ENCODE measurements around the gene TRIM3. TPM values are rescaled to one million over a fixed set of nuclear protein-coding genes. Genes with fewer than 3 reads are reported as not detected.

Gene TRIM3
- total RNA-seq, 5 donors from 2014 or later (not counting 1 experiment from before 2014, with no cell fraction given): 16.9 to 29.8 (median 24.1) TPM

DNA sequence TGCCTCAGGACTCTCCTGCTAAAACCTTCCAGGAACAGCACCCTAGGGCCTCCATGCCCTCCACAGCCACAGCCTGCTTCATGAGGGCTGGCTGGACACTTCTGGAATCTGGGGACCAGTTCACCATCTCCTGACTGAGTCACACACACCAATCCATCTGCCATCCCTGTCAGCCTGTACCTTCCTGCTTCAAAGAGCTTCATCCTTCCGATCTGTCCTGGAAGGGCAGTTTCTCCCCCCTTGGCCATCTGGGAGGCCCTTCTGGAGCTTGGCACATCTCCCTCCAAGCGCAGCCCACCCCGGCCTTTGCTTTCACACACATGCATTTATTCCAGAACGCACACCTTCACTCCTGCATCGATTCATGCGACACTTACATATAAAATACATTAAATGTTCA lies 67.9 kb downstream of the TRIM3 start:
- Mint-ChIP-seq H3K36me3 (peaks cover 24% of the 10 kb centered on the region), H3K4me1 (peaks cover 81 to 88% (median 86%) of the 10 kb centered on the region in 3 donors), H3K4me3 (peak overlapping the region; percentile 0 to 92 (median 28)), H3K27ac (peak overlapping the region; percentile 87 to 99), H3K9me3 (no peaks in the 10 kb centered on the region), H3K27me3 (no peaks in the 10 kb centered on the region)
- no peaks in the 10 kb centered on the region for H3K27me3 ChIP-seq (replicated peaks in 1 of 2; ENCODE audit: control insufficient read depth in 2 of 2, extremely low read depth in 1 of 2, insufficient read depth in 2 of 2, low read length in 1 of 2)
- ATAC-seq (replicated peaks in 1 of 4): no peak
- no peak for DNase-seq
- POLR2A ChIA-PET: interaction anchor here in 1 of 2 donors (0.5 to 1.8 kb wide), 4 partner anchors 8 to 87 kb away, joined by 3 to 7 read pairs (median 4); no protein-coding TSS in a partner anchor
- CTCF ChIA-PET: interaction anchor here (0.6 to 2.8 kb wide), 4 partner anchors 13 to 33 kb away, joined by 3 to 8 read pairs (median 6); partner anchors contain the start of gene APBB1 (in 1 of the 2)
- H3K27ac ChIP-seq (ENCODE audit: low read length): peak overlapping the region; percentile 90
- 94% methylated on average over 6 of the region's 6 CpGs for WGBS (ENCODE audit: insufficient coverage)
- no peak overlapping the region for H3K4me3 ChIP-seq (ENCODE audit: control insufficient read depth in 1 of 2, extremely low read depth in 1 of 2, low read length in 1 of 2)
- peaks cover 6 to 29% of the 10 kb centered on the region in 2 donors for H3K36me3 ChIP-seq (ENCODE audit: control insufficient read depth in 2 of 2, extremely low read depth in 1 of 2, insufficient read depth in 1 of 2, low read length in 1 of 2)
- H3K9me3 ChIP-seq: no peaks in the 10 kb centered on the region
- H3K4me1 ChIP-seq (ENCODE audit: control insufficient read depth in 1 of 2, extremely low read depth in 1 of 2, insufficient read depth in 2 of 2, low read length in 2 of 2): peaks cover 59 to 81% of the 10 kb centered on the region in 2 experiments

- 89% methylated on average over 12 of the region's 13 CpGs for WGBS (ENCODE audit: insufficient coverage)
- peak in 1 of 35 experiments; percentile 23 for DNase-seq
- H3K4me1 ChIP-seq (ENCODE audit: control insufficient read depth in 1 of 2, extremely low read depth in 1 of 2, insufficient read depth in 2 of 2, low read length in 2 of 2): peaks cover 61 to 81% of the 10 kb centered on the region in 2 experiments
- no peaks in the 10 kb centered on the region for H3K9me3 ChIP-seq
- peaks cover 26% of the 10 kb centered on the region for H3K36me3 Mint-ChIP-seq
- H3K4me3 Mint-ChIP-seq: peak overlapping the region; percentile 7 to 92 (median 78)
- no peaks in the 10 kb centered on the region for H3K27me3 ChIP-seq (replicated peaks in 1 of 2; ENCODE audit: control insufficient read depth in 2 of 2, extremely low read depth in 1 of 2, insufficient read depth in 2 of 2, low read length in 1 of 2)
- peaks cover 0 to 27% of the 10 kb centered on the region in 2 donors for H3K36me3 ChIP-seq (ENCODE audit: control insufficient read depth in 2 of 2, extremely low read depth in 1 of 2, insufficient read depth in 1 of 2, low read length in 1 of 2)
- peak overlapping the region in 1 of 2 donors; percentile 41 for H3K4me3 ChIP-seq (ENCODE audit: control insufficient read depth in 1 of 2, extremely low read depth in 1 of 2, low read length in 1 of 2)
- ATAC-seq (replicated peaks in 1 of 4): no peak
- no peaks in the 10 kb centered on the region for H3K9me3 Mint-ChIP-seq
- H3K27ac ChIP-seq (ENCODE audit: low read length): peak overlapping the region; percentile 90
- ChIA-PET CTCF (interaction anchor here (0.8 to 2.8 kb wide), 3 partner anchors 14 to 26 kb away, joined by 3 to 8 read pairs (median 7); partner anchors contain the start of gene APBB1 (in 1 of the 2)), POLR2A (interaction anchor here in 1 of 2 donors (1.0 to 1.8 kb wide), 2 partner anchors 9 to 14 kb away, joined by 3 to 5 read pairs; partner anchors contain the start of gene APBB1)
- peaks cover 87 to 90% (median 88%) of the 10 kb centered on the region in 3 donors for H3K4me1 Mint-ChIP-seq
- no peaks in the 10 kb centered on the region for H3K27me3 Mint-ChIP-seq
- H3K27ac Mint-ChIP-seq: peak overlapping the region; percentile 96 to 99
Observed at GRCh38 chr11:6405052-6405667, 68.6 kb downstream of the TRIM3 start.

GRCh38 chr11:6404342-6405051 lies 69.2 kb downstream of the TRIM3 start:
- Mint-ChIP-seq H3K9me3 (no peaks in the 10 kb centered on the region), H3K4me3 (peak overlapping the region; percentile 58 to 92 (median 78)), H3K36me3 (peaks cover 26% of the 10 kb centered on the region), H3K27ac (peak overlapping the region; percentile 96 to 99), H3K4me1 (peaks cover 87 to 90% (median 88%) of the 10 kb centered on the region in 3 donors), H3K27me3 (no peaks in the 10 kb centered on the region)
- H3K4me3 ChIP-seq (ENCODE audit: control insufficient read depth in 1 of 2, extremely low read depth in 1 of 2, low read length in 1 of 2): peak overlapping the region; percentile 4 to 41
- no peaks in the 10 kb centered on the region for H3K9me3 ChIP-seq
- no peaks in the 10 kb centered on the region for H3K27me3 ChIP-seq (replicated peaks in 1 of 2; ENCODE audit: control insufficient read depth in 2 of 2, extremely low read depth in 1 of 2, insufficient read depth in 2 of 2, low read length in 1 of 2)
- H3K27ac ChIP-seq (ENCODE audit: low read length): peak overlapping the region; percentile 90
- POLR2A ChIA-PET: interaction anchor here in 1 of 2 donors (1.0 to 1.8 kb wide), 2 partner anchors 10 to 15 kb away, joined by 3 to 5 read pairs; partner anchors contain the start of gene APBB1
- 24% methylated on average over 11 of the region's 16 CpGs for WGBS (ENCODE audit: insufficient coverage)
- H3K4me1 ChIP-seq (ENCODE audit: control insufficient read depth in 1 of 2, extremely low read depth in 1 of 2, insufficient read depth in 2 of 2, low read length in 2 of 2): peaks cover 63 to 82% of the 10 kb centered on the region in 2 experiments
- CTCF ChIA-PET: interaction anchor here in 1 of 2 donors (0.5 to 2.9 kb wide), 3 partner anchors 25 to 301 kb away, joined by 3 to 29 read pairs (median 7); no protein-coding TSS in a partner anchor
- ATAC-seq (replicated peaks in 1 of 4): peak; percentile 60 to 62 (median 60)
- H3K36me3 ChIP-seq (ENCODE audit: control insufficient read depth in 2 of 2, extremely low read depth in 1 of 2, insufficient read depth in 1 of 2, low read length in 1 of 2): peaks cover 0 to 22% of the 10 kb centered on the region in 2 donors
- DNase-seq: peak in 29 of 35 experiments; percentile 28 to 74 (median 49)

- POLR2A ChIA-PET: interaction anchor here (0.7 to 2.2 kb wide), 11 partner anchors 8 to 216 kb away, joined by 3 to 16 read pairs (median 4); partner anchors contain the start of genes SMPD1 (in 2 of the 2), APBB1 (in 1 of the 2) and TPP1 (in 1 of the 2)
- peaks cover 28% of the 10 kb centered on the region for H3K36me3 Mint-ChIP-seq
- DNase-seq (no peak), ATAC-seq (replicated peaks in 1 of 4) (no peak)
- peak overlapping the region; percentile 73 to 92 (median 78) for H3K4me3 Mint-ChIP-seq
- Histone ChIP-seq H3K27ac (ENCODE audit: low read length) (peak overlapping the region; percentile 90), H3K4me3 (ENCODE audit: control insufficient read depth in 1 of 2, extremely low read depth in 1 of 2, low read length in 1 of 2) (peak overlapping the region; percentile 38 to 55), H3K27me3 (replicated peaks in 1 of 2; ENCODE audit: control insufficient read depth in 2 of 2, extremely low read depth in 1 of 2, insufficient read depth in 2 of 2, low read length in 1 of 2) (no peaks in the 10 kb centered on the region), H3K36me3 (ENCODE audit: control insufficient read depth in 2 of 2, extremely low read depth in 1 of 2, insufficient read depth in 1 of 2, low read length in 1 of 2) (peaks cover 0 to 23% of the 10 kb centered on the region in 2 donors), H3K4me1 (ENCODE audit: control insufficient read depth in 1 of 2, extremely low read depth in 1 of 2, insufficient read depth in 2 of 2, low read length in 2 of 2) (peaks cover 65 to 78% of the 10 kb centered on the region in 2 experiments), H3K9me3 (no peaks in the 10 kb centered on the region)
- peaks cover 90 to 94% (median 91%) of the 10 kb centered on the region in 3 donors for H3K4me1 Mint-ChIP-seq
- peak overlapping the region; percentile 96 to 99 for H3K27ac Mint-ChIP-seq
- H3K9me3 Mint-ChIP-seq: no peaks in the 10 kb centered on the region
- CTCF ChIA-PET: interaction anchor here (0.6 to 2.9 kb wide), 6 partner anchors 10 to 297 kb away, joined by 3 to 29 read pairs (median 10); partner anchors contain the start of genes APBB1 (in 1 of the 2) and SMPD1 (in 1 of the 2)
- 89% methylated on average over 7 of the region's 8 CpGs for WGBS (ENCODE audit: insufficient coverage)
- no peaks in the 10 kb centered on the region for H3K27me3 Mint-ChIP-seq
Observed at GRCh38 chr11:6403539-6403938, 70.2 kb downstream of the TRIM3 start.

DNA sequence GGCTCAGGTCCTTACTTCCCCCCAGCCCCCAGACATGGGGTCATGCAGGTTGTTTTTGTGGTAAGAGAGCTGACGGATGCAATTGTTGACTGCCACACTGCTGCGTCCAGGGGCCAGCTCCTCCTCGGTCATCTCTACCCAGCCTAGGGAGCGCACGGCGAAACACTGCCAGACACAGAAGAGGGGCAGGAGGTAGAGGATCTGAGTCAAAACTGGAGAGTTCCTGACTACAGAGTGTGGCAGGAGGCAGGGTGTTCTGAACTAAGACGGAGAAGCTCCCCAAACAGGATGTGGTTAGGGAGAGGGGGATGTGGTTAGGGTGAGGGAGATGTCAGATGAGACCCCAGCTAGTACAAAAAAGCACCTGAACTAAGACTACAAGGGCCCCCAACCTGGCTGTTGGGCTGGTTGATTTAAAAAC lies 71.2 kb downstream of the TRIM3 start:
- peak overlapping the region in 1 of 2 donors; percentile 38 for H3K4me3 ChIP-seq (ENCODE audit: control insufficient read depth in 1 of 2, extremely low read depth in 1 of 2, low read length in 1 of 2)
- peak overlapping the region; percentile 90 for H3K27ac ChIP-seq (ENCODE audit: low read length)
- H3K27ac Mint-ChIP-seq: peak overlapping the region; percentile 96 to 99
- POLR2A ChIA-PET: interaction anchor here (0.5 to 2.2 kb wide), 19 partner anchors 9 to 217 kb away, joined by 3 to 17 read pairs (median 4); partner anchors contain the start of genes APBB1 (in 2 of the 2), SMPD1 (in 2 of the 2) and TPP1 (in 2 of the 2)
- H3K4me1 Mint-ChIP-seq: peaks cover 93 to 98% (median 94%) of the 10 kb centered on the region in 3 donors
- peak; percentile 87 to 89 (median 88) for ATAC-seq (replicated peaks in 1 of 4)
- peaks cover 32% of the 10 kb centered on the region for H3K36me3 Mint-ChIP-seq
- peaks cover under 1 to 27% of the 10 kb centered on the region in 2 donors for H3K36me3 ChIP-seq (ENCODE audit: control insufficient read depth in 2 of 2, extremely low read depth in 1 of 2, insufficient read depth in 1 of 2, low read length in 1 of 2)
- peak overlapping the region; percentile 73 to 92 (median 78) for H3K4me3 Mint-ChIP-seq
- H3K9me3 Mint-ChIP-seq: no peaks in the 10 kb centered on the region
- 0% methylated on average over 3 of the region's 7 CpGs for WGBS (ENCODE audit: insufficient coverage)
- peaks cover 62 to 75% of the 10 kb centered on the region in 2 experiments for H3K4me1 ChIP-seq (ENCODE audit: control insufficient read depth in 1 of 2, extremely low read depth in 1 of 2, insufficient read depth in 2 of 2, low read length in 2 of 2)
- CTCF ChIA-PET: interaction anchor here (0.6 to 2.9 kb wide), 13 partner anchors 11 to 1684 kb away, joined by 3 to 29 read pairs (median 4); partner anchors contain the start of genes APBB1 (in 1 of the 2) and SMPD1 (in 1 of the 2)
- H3K27me3 Mint-ChIP-seq: no peaks in the 10 kb centered on the region
- no peaks in the 10 kb centered on the region for H3K9me3 ChIP-seq
- peak; percentile 51 to 94 (median 83) for DNase-seq
- no peaks in the 10 kb centered on the region for H3K27me3 ChIP-seq (replicated peaks in 1 of 2; ENCODE audit: control insufficient read depth in 2 of 2, extremely low read depth in 1 of 2, insufficient read depth in 2 of 2, low read length in 1 of 2)
